ENCODE data around the gene IL24. TPM values are rescaled to one million over a fixed set of nuclear protein-coding genes. Genes with fewer than 3 reads are reported as not detected.

The IL24 gene
- total and polyA plus RNA-seq, 12 donors, result 0.26 TPM; not detected in 11

DNA sequence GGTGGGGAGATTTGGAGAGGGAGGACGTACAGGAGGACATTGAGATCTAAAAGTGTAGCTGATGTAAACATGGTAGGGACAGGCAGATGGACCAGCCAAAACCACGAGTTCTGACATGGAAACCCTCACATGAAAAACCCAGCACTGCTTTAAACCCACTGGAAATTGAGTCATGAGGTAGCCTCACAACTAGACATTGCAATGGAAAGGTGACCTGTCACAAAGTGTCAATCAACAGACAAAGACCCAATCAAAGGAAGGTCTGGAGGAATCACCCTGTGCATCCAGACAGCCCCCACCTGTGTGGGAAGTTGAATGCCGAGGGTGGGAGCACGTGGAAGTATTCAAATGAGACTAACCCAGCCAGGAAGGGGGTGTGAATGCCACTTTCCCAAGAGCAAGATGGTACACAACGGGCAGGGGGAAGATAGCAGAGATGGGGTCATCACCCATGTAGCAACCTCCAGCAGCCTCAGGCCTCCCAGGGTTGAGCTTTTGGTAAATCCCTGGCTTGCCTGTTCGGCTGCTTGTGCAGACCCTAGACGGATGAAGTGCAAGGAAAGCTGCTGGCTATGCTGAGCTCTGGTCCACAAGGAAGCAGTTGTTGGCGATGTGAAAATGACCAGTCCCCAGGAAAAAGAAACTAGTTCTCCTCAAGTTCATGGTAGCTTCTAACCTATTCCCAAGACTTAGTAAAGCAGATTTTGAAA, 18.9 kb downstream of the IL24 start:
- TF ChIP-seq, protein P1, sequence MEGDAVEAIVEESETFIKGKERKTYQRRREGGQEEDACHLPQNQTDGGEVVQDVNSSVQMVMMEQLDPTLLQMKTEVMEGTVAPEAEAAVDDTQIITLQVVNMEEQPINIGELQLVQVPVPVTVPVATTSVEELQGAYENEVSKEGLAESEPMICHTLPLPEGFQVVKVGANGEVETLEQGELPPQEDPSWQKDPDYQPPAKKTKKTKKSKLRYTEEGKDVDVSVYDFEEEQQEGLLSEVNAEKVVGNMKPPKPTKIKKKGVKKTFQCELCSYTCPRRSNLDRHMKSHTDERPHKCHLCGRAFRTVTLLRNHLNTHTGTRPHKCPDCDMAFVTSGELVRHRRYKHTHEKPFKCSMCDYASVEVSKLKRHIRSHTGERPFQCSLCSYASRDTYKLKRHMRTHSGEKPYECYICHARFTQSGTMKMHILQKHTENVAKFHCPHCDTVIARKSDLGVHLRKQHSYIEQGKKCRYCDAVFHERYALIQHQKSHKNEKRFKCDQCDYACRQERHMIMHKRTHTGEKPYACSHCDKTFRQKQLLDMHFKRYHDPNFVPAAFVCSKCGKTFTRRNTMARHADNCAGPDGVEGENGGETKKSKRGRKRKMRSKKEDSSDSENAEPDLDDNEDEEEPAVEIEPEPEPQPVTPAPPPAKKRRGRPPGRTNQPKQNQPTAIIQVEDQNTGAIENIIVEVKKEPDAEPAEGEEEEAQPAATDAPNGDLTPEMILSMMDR (IDR thresholded peaks at IDR 0.05), result no peak
- Histone ChIP-seq H3K9me3 (no peaks in the 10 kb centered on the region), H3K27ac (no peak overlapping the region), H3K4me3 (no peak overlapping the region), H3K27me3 (peaks cover 0 to 12% (median 0%) of the 10 kb centered on the region in 7 donors), H3K36me3 (no peaks in the 10 kb centered on the region), H3K4me1 (peaks cover 0 to 14% (median 0%) of the 10 kb centered on the region in 9 donors)
- ATAC-seq (no peak), DNase-seq (no peak)
- 76 to 81% methylated on average over 8 of the region's 8 CpGs for WGBS, 2 donors
- intact Hi-C loops (cut with DNase I), result loop anchor here in 6 of 10 donors (5.0 to 10.0 kb wide), 6 partner anchors 104 to 431 kb away; no protein-coding TSS in a partner anchor

DNA sequence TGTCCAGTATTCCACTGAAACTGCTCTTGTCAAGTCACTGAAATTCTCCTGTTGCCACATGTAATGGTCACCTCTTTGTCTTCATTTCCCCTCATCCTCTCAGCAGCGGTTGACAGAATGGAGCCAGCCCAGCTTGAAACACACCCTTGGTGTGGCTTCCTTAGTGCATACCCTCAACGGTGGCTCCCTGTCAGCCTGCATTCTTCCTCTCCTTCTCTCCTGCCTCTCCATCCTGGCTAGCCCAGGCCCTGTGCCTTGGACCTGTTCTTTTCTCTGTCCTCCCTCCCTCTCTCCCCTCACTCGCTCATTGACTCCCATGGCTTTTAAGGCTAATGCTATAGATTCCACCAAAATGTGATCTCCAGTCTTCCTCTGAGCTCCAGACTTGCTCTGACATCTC, 20.8 kb downstream of the IL24 start:
- Histone ChIP-seq H3K36me3 (no peaks in the 10 kb centered on the region), H3K27ac (no peak overlapping the region), H3K4me3 (no peak overlapping the region), H3K27me3 (peaks cover 0 to 12% (median 0%) of the 10 kb centered on the region in 7 donors), H3K4me1 (peaks cover 0 to 25% (median 0%) of the 10 kb centered on the region in 9 donors), H3K9me3 (no peaks in the 10 kb centered on the region)
- DNase-seq (no peak), ATAC-seq (no peak)
- intact Hi-C loops (cut with DNase I), result loop anchor here in 6 of 10 donors (5.0 to 10.0 kb wide), 6 partner anchors 106 to 433 kb away; no protein-coding TSS in a partner anchor
- TF ChIP-seq, protein P1 (IDR thresholded peaks at IDR 0.05), result no peak
- 67 to 75% methylated on average over 3 of the region's 3 CpGs for WGBS, 2 donors

DNA sequence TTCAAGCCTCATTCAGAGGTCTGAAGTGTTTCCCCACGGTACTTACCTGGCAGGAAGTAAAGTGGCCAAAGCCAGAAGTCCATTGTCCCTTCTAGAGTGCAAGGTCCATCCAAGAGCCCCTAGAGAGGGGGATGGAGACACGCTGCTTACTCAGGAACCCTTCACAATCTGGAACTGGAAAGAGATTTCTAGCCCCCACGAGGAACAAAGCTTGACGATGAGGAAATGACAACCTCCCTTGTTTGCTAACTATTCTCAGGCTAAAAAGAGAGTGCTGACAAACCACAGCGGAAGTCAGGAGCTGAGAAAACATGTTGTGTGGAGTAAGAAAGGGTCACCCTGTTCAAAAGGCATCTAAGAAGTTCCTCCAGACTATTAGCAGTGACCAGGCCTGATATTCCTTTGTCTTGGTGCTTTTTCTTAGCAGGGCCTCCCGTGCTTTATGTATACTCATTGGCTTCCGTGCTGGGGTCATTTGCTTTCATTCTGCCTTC, 24.6 kb downstream of the IL24 start, which contains the start of gene FCMR:
Gene FCMR, minus strand, starts transcription at position 170 of the 494 bp plus-strand sequence. Its CDS starts 87 bp downstream, at position 83.
- H3K4me3 ChIP-seq, result peak within 1 kb of the TSS in 1 of 10 donors; percentile 43
- intact Hi-C loops (cut with DNase I), result loop anchor here in 3 of 10 donors (5.0 to 10.0 kb wide), 3 partner anchors 153 to 447 kb away; partner anchors contain the start of gene IKBKE (in 1 of the 3)

DNA sequence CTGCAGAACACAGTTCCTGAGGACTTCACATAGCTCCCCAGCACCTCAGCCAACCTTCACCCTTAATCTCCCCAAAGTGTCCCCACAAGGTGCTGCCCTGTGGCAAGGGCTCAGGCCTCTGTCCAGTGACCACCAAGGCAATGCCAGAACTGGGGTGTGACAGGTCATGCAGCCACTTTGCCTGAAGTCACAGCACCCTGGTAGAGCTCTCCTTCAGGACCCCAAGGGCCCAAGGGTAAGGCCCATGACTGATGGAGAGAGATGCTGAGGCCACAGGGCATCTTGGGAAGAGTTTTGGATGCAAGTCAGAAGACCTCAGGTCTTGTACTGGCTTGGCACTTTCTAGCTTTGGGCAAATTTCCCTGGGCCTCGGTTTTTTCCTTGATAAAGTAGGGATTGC, 25.3 kb downstream of the IL24 start:
- Histone ChIP-seq H3K4me1 (peaks cover 0 to 45% (median 0%) of the 10 kb centered on the region in 9 donors), H3K4me3 (no peak overlapping the region), H3K27ac (peak overlapping the region in 5 of 10 donors; percentile 5 to 85 (median 51)), H3K27me3 (no peaks in the 10 kb centered on the region), H3K36me3 (no peaks in the 10 kb centered on the region), H3K9me3 (no peaks in the 10 kb centered on the region)
- ATAC-seq, result no peak
- TF ChIP-seq, protein P1 (IDR thresholded peaks at IDR 0.05), result no peak
- no peak for DNase-seq
- WGBS, 2 donors, result 74 to 79% methylated on average over 1 of the region's 1 CpG
- intact Hi-C loops (cut with DNase I), result loop anchor here in 3 of 10 donors (5.0 to 10.0 kb wide), 3 partner anchors 152 to 448 kb away; partner anchors contain the start of gene IKBKE (in 1 of the 3)

More for the DNA sequence above, 24.6 kb downstream of the IL24 start, which contains the start of gene FCMR:
- Histone ChIP-seq H3K27ac (peak within 1 kb of the TSS in 5 of 10 donors; percentile 5 to 85 (median 51)), H3K27me3 (no peaks in the 10 kb centered on the region), H3K4me1 (peaks cover 0 to 45% (median 0%) of the 10 kb centered on the region in 9 donors), H3K9me3 (no peaks in the 10 kb centered on the region), H3K36me3 (no peaks in the 10 kb centered on the region)
- DNase-seq (peak in 1 of 2 donors; percentile 19), ATAC-seq (peak in 6 of 8 donors; percentile 45 to 71 (median 62))
- 48 to 57% methylated on average over 7 of the region's 7 CpGs for WGBS, 2 donors
- TF ChIP-seq, protein P1 (IDR thresholded peaks at IDR 0.05), result no peak

Data from heart right ventricle (tissue), 16 donors.